Skeletal muscle tissue (tissue), 4 donors: ENCODE results near the gene SCNN1B. TPM values are rescaled to one million over a fixed set of nuclear protein-coding genes. Genes with fewer than 3 reads are reported as not detected.
"Not testable (repeated sequence)": the region's sequence is repeated elsewhere in the genome, so short reads cannot be mapped to it uniquely, and the experiment has no call there.

ENCODE experiments used
- H3K27ac ChIP-seq: one replicate; pipeline ENCODE4 v1.7.0; 2013; ENCODE audit warnings: mild to moderate bottlenecking, low read depth, low read length, inconsistent platforms
- H3K27me3 ChIP-seq, 3 donors: one replicate each; pipeline ENCODE4 v1.7.0; 2013; ENCODE audit warnings: low read length in 3 of 3; ENCODE audit not compliant: control insufficient read depth in 3 of 3, insufficient read depth in 3 of 3
- H3K36me3 ChIP-seq, 3 donors: one replicate each; pipeline ENCODE4 v1.7.0; 2013; ENCODE audit warnings: low read length in 3 of 3; ENCODE audit not compliant: control insufficient read depth in 3 of 3, insufficient read depth in 3 of 3
- H3K4me1 ChIP-seq, 3 donors: one replicate each; pipeline ENCODE4 v1.7.0; 2013; ENCODE audit warnings: low read length in 3 of 3, mild to moderate bottlenecking in 3 of 3; ENCODE audit not compliant: control insufficient read depth in 3 of 3, insufficient read depth in 3 of 3
- H3K4me3 ChIP-seq, 3 donors: one replicate each; pipeline ENCODE4 v1.7.0; 2013; ENCODE audit warnings: low read length in 3 of 3
- H3K9ac ChIP-seq, 3 donors: one replicate each; pipeline ENCODE4 v1.7.0; 2013; ENCODE audit warnings: low read length in 3 of 3, mild to moderate bottlenecking in 3 of 3, moderate library complexity in 2 of 3, low read depth in 1 of 3
- H3K9me3 ChIP-seq, 3 donors: one replicate each; pipeline ENCODE4 v1.7.0; 2013; ENCODE audit warnings: low read length in 3 of 3; ENCODE audit not compliant: control insufficient read depth in 3 of 3
- total RNA-seq: library from RNA; depleted of rRNA; stranded (reverse); fragments of >200 nt; gene quantifications from one replicate; pipeline ENCODE4 v1.2.3, GENCODE V29; 2014
- donor health status: Osteomylitis.

The SCNN1B gene, protein sequence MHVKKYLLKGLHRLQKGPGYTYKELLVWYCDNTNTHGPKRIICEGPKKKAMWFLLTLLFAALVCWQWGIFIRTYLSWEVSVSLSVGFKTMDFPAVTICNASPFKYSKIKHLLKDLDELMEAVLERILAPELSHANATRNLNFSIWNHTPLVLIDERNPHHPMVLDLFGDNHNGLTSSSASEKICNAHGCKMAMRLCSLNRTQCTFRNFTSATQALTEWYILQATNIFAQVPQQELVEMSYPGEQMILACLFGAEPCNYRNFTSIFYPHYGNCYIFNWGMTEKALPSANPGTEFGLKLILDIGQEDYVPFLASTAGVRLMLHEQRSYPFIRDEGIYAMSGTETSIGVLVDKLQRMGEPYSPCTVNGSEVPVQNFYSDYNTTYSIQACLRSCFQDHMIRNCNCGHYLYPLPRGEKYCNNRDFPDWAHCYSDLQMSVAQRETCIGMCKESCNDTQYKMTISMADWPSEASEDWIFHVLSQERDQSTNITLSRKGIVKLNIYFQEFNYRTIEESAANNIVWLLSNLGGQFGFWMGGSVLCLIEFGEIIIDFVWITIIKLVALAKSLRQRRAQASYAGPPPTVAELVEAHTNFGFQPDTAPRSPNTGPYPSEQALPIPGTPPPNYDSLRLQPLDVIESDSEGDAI
- not detected for total RNA-seq

DNA sequence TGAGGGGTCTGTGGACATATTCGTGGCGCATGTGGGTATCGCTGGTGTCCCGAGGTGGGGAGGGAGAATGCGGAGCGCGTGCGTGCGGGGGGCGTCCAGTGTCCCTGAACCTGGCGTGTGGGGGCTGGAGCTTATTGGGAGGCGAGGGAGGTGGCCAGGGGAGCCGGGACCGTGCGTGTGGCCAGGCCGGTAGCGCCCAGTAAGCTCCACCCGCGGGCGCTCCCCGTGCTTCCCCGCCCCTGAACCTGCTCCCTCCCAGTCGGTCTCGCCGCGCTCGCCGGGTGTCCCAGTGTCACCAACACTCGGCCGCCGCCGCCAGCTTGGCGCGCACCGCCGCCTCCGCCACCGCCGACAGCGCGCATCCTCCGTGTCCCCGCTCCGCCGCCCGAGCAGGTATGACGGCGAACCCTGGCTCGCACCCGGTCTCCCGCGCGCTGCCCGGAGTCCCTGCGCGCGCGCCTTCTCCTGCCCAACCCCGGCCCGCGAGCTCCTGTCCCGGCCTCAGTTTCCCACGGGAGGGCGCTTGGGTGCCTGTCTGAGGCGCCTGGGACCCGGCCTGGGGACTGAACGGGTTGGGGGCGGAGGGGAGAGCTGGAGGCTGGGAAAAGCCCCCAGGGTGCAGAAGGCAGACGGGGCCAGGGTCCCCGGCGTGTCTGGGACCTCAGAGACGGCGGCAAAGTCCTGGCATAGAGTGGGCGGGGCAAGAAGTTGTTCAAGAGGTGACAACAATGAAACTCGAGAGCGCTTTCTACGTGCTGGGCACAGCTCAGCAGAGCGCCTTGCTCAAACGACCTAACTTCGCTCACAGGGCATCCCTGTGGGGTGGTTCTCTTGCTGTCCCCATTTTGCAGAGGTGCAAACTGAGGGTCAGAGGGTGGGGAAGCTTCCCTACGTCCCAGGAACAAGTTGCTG is at the start of gene SCNN1B:
TSS of gene SCNN1B (plus strand) at position 258 of the 912 bp plus-strand sequence. CDS start 46,298 bp downstream, outside the sequence.
- H3K9ac ChIP-seq: no peak within 1 kb of the TSS
- H3K4me3 ChIP-seq: peak within 1 kb of the TSS in 1 of 3 donors; percentile 45
- H3K4me1 ChIP-seq: peaks cover 0 to 6% (median 2%) of the 10 kb centered on the region in 3 donors
- peaks cover 16 to 33% (median 23%) of the 10 kb centered on the region in 3 donors for H3K27me3 ChIP-seq
- no peaks in the 10 kb centered on the region for H3K36me3 ChIP-seq
- no peak within 1 kb of the TSS for H3K27ac ChIP-seq
- H3K9me3 ChIP-seq: no peaks in the 10 kb centered on the region

DNA sequence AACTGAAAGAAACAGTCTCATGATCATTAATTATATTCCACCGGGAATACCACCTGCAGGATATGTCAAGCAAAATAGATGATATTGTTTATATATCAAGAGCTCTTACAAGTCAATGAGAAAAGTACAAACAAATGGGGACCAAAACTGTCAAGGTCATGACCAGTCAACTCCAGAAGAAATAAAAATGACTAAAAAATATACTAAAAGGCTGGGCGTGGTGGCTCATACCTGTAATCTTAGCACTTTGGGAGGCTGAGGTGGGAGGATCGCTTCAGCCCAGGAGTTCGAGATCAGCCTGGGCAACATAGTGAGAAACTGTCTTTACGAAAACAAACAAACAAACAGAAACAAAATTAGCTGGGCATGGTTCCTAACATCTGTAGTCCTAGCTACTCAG is 49.8 kb upstream of the SCNN1B start:
- no peak overlapping the region for H3K27ac ChIP-seq
- H3K4me3 ChIP-seq: no peak overlapping the region
- H3K36me3 ChIP-seq: no peaks in the 10 kb centered on the region
- no peak overlapping the region for H3K9ac ChIP-seq
- no peaks in the 10 kb centered on the region for H3K4me1 ChIP-seq
- no peaks in the 10 kb centered on the region for H3K27me3 ChIP-seq
- no peaks in the 10 kb centered on the region for H3K9me3 ChIP-seq

DNA sequence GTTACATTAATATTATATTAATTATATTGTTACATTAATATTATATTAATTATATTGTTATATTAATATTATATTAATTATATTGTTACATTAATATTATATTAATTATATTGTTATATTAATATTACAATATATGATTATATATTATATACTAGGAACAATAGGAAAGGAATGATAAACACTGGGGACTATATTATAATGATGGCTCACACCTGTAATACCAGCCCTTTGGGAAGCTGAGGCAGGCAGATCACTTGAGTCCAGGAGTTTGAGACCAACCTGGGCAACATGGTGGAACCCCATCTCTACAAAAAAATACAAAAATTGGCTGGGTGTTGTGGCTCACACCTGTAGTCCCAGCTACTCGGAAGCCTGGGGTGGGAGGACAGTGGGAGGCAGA is 48.5 kb upstream of the SCNN1B start:
- not testable (repeated sequence) for H3K36me3 ChIP-seq, H3K27me3 ChIP-seq, H3K27ac ChIP-seq, H3K4me1 ChIP-seq, H3K4me3 ChIP-seq, H3K9ac ChIP-seq, H3K9me3 ChIP-seq

DNA sequence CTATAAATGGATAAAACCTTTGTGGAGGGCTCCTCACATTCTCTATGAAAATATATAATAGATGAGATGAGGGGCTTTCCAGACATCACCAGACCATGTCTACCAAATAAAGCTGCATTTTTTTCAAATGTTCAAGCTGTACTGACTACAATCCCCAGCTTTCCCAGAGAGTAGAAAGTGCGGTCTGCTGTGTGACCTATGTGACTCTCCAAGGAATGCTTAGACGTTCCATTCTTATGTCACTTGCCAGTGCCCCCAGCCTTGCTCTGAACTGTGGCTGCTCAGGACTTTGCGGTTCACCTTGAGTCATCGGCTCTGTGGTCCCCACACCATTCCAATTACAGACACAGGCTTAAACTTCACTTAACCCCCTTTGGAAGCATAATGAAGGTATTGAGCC is 47.8 kb upstream of the SCNN1B start:
- no peak overlapping the region for H3K4me3 ChIP-seq
- H3K36me3 ChIP-seq: no peaks in the 10 kb centered on the region
- no peak overlapping the region for H3K27ac ChIP-seq
- H3K27me3 ChIP-seq: peaks cover 0 to 4% (median 0%) of the 10 kb centered on the region in 3 donors
- no peaks in the 10 kb centered on the region for H3K9me3 ChIP-seq
- no peaks in the 10 kb centered on the region for H3K4me1 ChIP-seq
- no peak overlapping the region for H3K9ac ChIP-seq

DNA sequence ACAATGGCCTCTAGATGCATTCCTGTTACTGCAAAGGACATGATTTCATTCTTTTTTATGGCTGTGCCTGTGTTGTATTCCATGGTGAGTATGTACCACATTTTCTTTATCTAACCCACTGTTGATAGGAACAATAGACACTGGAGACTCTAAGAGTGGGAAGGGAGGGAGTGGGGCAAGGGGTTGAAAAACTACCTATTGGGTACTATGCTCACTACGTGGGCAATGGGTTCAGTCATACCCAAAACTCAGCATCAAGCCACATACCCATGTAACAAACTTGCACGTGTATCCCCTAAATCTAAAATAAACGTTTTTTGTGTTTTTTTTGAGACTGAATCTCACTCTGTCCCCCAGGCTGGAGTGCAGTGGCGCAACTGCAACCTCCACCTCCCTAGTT is 47.1 kb upstream of the SCNN1B start:
- no peaks in the 10 kb centered on the region for H3K4me1 ChIP-seq
- H3K9ac ChIP-seq: no peak overlapping the region
- H3K27ac ChIP-seq: no peak overlapping the region

DNA sequence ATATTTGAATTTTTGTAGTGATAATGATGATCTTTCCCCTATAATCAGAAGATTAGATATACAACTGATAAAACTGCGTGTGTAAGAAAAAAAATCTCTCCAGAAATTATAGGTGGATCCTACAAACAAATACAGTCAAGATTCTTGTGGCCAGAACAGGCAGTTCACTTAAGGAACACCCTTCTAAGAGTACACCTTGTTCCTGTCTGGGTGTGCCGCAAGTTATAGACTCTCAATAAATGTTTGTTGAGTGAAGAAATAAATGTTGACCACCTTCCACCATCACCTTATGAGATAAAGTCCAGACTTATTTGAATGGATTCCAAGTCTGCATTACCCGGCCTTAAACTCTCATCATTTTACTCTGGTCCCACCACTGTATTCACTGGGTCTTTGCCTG is 45.7 kb upstream of the SCNN1B start:
- Histone ChIP-seq H3K27ac (no peak overlapping the region), H3K27me3 (peaks cover 0 to 4% (median 0%) of the 10 kb centered on the region in 3 donors), H3K4me3 (no peak overlapping the region), H3K4me1 (no peaks in the 10 kb centered on the region), H3K9ac (no peak overlapping the region), H3K9me3 (no peaks in the 10 kb centered on the region), H3K36me3 (no peaks in the 10 kb centered on the region)

More for the DNA sequence above, 47.1 kb upstream of the SCNN1B start:
- Histone ChIP-seq H3K36me3 (no peaks in the 10 kb centered on the region), H3K27me3 (peaks cover 0 to 4% (median 0%) of the 10 kb centered on the region in 3 donors), H3K9me3 (no peaks in the 10 kb centered on the region), H3K4me3 (no peak overlapping the region)

DNA sequence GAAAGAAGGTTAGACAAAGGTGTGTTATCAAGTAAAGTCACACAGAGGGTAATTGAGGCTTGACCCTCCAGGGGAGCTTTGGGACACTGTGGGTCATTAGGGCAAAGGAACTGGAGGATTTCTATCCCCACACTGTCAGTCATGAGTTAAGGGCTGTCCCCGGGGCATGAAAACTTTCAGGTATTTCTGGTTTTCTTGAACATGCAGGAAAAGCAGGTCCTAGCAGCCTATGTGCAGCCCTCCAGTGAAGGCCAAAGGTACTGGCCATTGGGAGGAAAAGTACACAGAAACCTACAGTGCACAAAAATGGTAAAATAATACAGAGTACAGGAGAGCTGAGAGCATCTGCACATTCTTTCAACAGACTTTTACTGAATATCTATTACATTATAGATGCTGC is 44.4 kb upstream of the SCNN1B start:
- no peak overlapping the region for H3K4me3 ChIP-seq
- H3K27ac ChIP-seq: no peak overlapping the region
- no peaks in the 10 kb centered on the region for H3K9me3 ChIP-seq
- no peaks in the 10 kb centered on the region for H3K36me3 ChIP-seq
- peaks cover 0 to 4% (median 0%) of the 10 kb centered on the region in 3 donors for H3K27me3 ChIP-seq
- no peaks in the 10 kb centered on the region for H3K4me1 ChIP-seq
- no peak overlapping the region for H3K9ac ChIP-seq

DNA sequence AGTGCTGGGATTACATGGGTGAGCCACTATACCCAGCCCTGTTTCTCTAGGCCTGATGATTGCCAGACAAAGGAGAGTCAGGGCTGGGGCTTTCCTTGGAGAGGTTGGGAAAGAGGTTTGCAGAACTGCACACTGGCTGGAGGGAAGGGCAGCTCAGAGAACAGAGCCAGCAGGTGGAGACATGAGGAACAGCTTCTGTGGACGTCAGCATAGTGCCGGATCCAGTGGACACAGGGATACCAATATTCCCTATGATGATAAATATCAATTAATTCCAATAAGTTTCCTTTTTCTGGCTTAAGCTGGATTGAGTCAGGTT is 43.2 kb upstream of the SCNN1B start:
- H3K27ac ChIP-seq: no peak overlapping the region
- no peaks in the 10 kb centered on the region for H3K4me1 ChIP-seq
- H3K4me3 ChIP-seq: no peak overlapping the region
- H3K36me3 ChIP-seq: no peaks in the 10 kb centered on the region
- no peak overlapping the region for H3K9ac ChIP-seq
- H3K9me3 ChIP-seq: no peaks in the 10 kb centered on the region
- H3K27me3 ChIP-seq: peaks cover 0 to 4% (median 0%) of the 10 kb centered on the region in 3 donors

DNA sequence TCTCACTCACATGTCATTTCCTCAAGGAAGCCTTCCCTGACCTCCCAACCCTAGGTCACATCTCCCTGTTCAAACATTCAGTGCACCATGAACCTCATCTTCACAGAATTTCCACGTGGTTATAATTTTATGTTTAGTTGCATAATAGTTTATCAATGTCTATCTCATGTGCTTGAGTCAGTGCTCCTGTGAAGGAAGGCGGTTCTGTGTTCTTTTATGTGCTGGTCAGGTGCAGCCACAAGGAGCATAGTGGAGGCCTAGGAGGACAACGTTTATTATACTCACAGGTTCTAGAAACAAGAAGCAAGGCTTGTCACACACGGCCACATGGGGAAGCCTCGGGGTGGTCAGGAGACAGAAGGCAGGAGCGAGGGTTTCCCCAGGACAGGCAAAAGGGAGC is 34.5 kb upstream of the SCNN1B start:
- no peak overlapping the region for H3K27ac ChIP-seq
- no peak overlapping the region for H3K9ac ChIP-seq
- H3K9me3 ChIP-seq: no peaks in the 10 kb centered on the region
- H3K4me3 ChIP-seq: no peak overlapping the region
- no peaks in the 10 kb centered on the region for H3K36me3 ChIP-seq
- H3K4me1 ChIP-seq: no peaks in the 10 kb centered on the region
- peaks cover 0 to 5% (median 0%) of the 10 kb centered on the region in 3 donors for H3K27me3 ChIP-seq
